HG02870 (cell line): ENCODE results near the gene SLC25A6.
"Not testable (repeated sequence)": the region's sequence is repeated elsewhere in the genome, so short reads cannot be mapped to it uniquely, and the experiment has no call there.

Experiments used
- ATAC-seq: cut with Tn5 transposase; IDR thresholded peaks from one replicate; pipeline ENCODE4 v1.9.1; 2021; ENCODE audit warnings: mild to moderate bottlenecking, moderate library complexity; ENCODE audit not compliant: unreplicated experiment

SLC25A6 gene

DNA sequence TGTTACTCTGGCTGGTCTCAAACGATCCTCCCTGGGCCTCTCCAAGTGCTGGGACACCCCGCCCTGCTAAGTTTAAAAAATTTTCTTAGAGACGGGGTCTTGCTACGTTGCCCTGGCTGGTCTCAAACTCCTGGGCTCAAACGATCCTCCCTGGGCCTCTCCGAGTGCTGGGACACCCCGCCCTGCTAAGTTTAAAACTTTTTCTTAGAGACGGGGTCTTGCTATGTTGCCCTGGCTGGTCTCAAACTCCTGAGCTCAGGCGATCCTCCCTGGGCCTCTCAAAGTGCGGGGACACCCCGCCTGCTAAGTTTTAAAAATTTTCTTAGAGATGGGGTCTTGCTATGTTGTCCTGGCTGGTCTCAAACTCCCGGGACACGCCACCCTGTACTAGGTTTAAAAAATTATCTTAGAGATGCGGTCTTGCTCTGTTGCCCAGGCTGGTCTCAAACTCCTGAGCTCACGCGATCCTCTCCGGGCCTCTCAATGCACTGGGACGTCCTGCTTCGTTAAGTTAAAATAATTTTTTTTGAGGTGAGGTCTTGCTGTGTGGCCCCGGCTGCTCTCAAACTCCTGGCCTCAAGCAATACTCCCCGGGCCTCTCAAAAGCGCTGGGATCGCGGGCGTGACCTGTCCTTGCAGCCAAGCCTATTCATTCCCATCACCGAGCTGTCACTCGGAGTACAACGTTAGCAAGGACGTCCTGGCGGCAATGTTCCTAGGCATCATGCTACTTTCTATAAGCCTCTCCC lies 1.1 kb downstream of the SLC25A6 start:
- ATAC-seq: no peak

GRCh38 chrX:1389993-1390285 lies 2.0 kb downstream of the SLC25A6 start:
- no peak for ATAC-seq

DNA sequence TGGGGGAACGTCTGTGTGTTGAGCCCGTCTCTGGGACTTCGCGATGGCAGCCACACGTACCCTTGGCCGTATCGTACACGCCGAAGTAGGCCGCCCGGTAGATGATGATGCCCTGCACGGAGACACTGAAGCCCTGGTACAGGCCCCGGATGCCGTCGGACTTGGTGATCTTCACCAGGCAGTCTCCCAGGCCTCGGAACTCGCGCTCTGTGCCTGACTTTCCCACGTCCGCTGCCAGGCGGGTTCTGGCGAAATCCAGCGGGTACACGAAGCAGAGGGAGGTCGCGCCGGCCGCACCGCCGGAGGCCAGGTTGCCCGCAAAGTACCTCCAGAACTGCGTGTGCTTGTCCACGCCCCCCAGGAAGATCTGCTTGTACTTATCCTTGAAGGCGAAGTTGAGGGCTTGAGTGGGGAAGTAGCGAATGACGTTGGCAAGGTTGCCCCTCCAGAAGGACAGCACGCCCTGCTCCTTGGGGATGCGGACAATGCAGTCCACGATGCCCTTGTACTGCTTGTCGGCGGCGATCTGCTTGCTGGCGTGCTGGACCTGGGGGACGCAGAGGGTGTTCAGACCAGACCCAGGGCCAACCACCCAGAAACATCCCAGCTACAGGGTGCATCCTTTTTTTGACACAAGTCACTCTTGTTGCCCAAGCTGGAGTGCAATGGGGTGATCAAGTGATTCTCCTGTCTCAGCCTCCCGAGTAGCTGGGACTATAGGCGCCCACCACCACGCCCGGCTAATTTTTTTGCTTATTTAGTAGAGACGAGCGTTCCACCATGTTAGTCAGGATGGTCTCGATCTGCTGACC lies 2.5 kb downstream of the SLC25A6 start:
- ATAC-seq: no peak

DNA sequence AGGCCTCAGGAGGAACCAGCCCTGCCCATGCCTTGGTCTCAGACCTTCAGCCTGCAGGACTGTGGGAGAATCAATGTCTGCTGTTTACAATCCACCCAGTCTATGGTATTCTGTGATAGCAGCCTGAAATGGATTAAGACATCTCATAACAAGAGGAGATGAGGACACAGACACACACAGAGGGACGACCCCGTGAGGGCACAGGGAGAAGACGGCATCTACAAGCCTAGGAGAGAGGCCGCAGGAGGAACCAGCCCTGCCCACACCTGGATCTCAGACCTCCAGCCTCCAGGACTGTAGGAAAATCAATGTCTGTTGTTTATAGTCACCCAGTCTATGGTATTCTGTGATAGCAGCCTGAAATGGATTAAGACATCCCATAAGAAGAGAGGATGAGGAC lies 3.3 kb downstream of the SLC25A6 start:
- no peak for ATAC-seq

GRCh38 chrX:1387141-1387776 lies 4.7 kb downstream of the SLC25A6 start:
- no peak for ATAC-seq

DNA sequence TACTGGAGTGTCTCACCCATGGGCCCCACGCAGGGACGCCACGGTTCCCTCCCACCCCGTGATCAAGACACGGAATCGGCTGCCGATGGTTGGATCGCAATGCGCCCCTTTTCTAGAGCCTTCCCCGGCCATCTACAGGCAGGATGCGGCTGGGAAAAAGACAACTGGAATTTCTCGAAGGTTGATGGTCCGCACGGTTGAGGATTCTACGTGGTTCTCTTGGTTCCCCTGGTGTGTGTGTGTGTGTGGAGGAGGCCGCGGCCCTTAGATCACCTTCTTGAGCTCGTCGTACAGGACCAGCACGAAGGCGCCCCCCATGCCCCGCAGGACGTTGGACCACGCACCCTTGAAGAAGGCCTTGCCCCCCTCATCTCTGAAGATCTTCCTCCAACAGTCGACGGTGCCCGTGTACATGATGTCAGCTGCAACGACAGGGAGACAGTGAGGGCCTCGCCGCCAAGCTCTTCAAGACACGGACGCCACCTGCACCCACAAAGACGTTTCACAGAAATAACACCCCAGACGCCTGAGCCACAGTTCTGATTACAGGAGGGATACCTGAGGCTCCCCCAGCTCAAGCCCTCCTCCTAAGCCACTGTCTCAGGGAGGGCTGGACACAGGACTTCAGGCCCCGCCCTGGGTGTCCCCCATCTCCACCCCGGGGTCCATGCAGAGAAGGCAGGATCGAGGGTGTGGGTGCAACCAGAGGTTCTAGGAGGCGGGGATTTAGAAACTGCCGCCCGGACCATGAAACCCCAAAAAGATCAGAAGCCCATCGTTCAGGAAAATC lies 5.4 kb downstream of the SLC25A6 start:
- no peak for ATAC-seq

- no peak for ATAC-seq
Observed at GRCh38 chrX:1385253-1386223, 6.4 kb downstream of the SLC25A6 start.

DNA sequence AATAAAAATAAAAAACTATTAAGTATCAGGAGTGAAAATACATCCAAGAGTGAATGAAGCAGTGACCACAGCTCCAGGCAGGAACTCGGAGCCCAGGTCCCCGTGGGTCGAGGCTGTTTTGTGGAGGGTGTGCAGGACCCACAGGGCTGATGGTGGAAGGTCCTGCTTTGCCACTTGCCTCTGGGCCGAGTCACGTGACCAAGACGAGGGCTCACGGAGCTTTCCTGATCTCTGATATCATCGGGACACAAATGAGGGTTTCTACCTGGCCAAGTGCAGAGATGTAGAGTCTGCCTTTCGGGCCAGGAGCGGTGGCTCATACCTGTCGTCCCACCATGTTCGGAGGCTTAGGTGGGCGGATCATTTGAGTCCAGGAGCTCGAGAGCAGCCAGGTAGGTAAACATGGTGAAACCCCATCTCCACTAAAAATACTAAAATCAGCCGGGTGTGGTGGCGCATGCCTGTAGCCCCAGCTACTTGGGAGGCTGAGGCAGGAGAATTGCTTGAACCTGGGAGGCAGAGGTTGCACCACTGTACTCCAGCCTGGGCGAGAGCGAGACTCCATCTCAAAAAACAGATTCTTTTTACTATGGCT lies 7.2 kb downstream of the SLC25A6 start:
- no peak for ATAC-seq

DNA sequence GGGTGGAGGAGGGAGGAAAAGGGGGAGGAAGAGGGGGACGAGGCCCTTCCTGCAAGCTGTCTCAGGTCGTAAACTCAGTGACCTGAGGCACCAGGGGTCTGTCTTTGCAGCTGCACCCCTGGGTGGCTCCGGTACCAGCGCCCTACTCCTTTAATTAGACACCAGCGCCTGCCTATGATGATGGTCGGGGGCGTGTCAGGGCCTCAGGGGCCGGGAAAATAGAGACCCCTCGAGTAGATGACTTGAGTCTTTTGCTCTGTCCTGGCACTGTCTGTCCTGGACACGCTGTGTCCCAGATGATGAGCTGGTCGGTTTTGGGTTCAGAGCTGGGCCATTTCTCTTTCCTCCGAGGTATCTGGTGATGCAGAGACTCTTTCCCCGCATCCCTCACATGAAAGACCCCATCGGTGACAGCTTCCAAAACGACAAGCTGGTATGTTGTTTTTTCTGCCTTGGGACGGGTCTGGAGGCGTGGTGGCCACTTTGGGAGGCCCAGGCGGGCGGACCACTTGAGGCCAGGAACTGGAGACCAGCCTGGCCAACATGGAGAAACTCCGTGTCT lies 11.2 kb downstream of the SLC25A6 start:
- ATAC-seq: no peak

GRCh38 chrX:1378306-1378759 lies 13.6 kb downstream of the SLC25A6 start:
- ATAC-seq: no peak

- ATAC-seq: no peak
Observed at GRCh38 chrX:1368385-1368698, 23.6 kb downstream of the SLC25A6 start.

DNA sequence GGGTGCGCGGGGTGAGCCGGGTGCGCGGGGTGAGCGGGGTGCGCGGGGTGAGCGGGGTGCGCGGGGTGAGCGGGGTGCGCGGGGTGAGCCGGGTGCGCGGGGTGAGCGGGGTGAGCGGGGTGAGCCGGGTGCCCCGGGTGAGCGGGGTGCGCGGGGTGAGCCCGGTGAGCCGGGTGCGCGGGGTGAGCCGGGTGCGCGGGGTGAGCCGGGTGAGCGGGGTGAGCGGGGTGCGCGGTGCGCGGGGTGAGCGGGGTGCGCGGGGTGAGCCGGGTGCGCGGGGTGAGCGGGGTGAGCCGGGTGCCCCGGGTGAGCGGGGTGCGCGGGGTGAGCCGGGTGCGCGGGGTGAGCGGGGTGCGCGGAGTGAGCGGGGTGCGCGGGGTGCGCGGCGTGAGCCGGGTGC lies 25.6 kb downstream of the SLC25A6 start:
- not testable (repeated sequence) for ATAC-seq

- ATAC-seq: no peak
Observed at GRCh38 chrX:1361910-1362309, 30.0 kb downstream of the SLC25A6 start.

GRCh38 chrX:1361275-1361674 lies 30.6 kb downstream of the SLC25A6 start:
- no peak for ATAC-seq

- ATAC-seq: no peak
Observed at GRCh38 chrX:1360171-1360570, 31.7 kb downstream of the SLC25A6 start.

DNA sequence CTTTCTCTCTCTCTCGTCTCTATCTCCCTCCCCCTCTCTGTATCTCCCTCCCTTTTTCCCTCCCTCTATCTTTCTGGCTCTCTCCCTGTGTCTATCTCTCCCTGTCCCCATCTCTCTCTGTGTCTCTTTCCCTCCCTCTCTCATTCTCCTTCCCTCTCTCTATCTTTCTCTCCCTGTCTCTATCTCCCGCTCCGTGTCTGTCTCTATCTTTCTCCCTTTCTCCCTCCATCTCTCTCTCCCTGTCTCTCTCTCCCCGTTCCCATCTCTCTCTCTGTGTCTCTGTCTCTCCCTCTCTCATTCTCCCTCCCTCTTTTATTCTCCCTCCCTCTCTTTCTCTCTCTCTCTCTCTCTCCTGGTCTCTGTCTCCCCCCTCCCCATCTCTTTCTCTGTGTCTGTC lies 32.4 kb downstream of the SLC25A6 start:
- ATAC-seq: no peak

GRCh38 chrX:1358793-1359476 lies 33.0 kb downstream of the SLC25A6 start:
- ATAC-seq: no peak

GRCh38 chrX:1357993-1358392 lies 33.9 kb downstream of the SLC25A6 start:
- ATAC-seq: no peak
